GM12878 (cell line): ENCODE results near the gene PUS10. TPM values are rescaled to one million over a fixed set of nuclear protein-coding genes. Genes with fewer than 3 reads are reported as not detected.

Experiments
- ATAC-seq: fragments of 200-7000 bp; cut with Tn5 transposase; 3 replicates; pipeline ENCODE4 v1.9.1; 2020; ENCODE audit warnings: mild to moderate bottlenecking, moderate library complexity
- BruUV-seq: library from RNA; stranded (reverse); fragments of 400-500 nt; replicated peaks from 2 replicates; lab custom pipeline; 2021; lab: Mats Ljungman, UMichigan
- CTCF ChIA-PET: fragments of 300-600 bp; sonication (Branson Sonifier 250); formaldehyde crosslinking; extraction: SDS; loops from one replicate; lab custom pipeline; 2021; ENCODE audit warnings: inconsistent platforms; lab: Yijun Ruan, JAX
- POLR2A ChIA-PET: fragments of 350-600 bp; formaldehyde crosslinking; extraction: SDS; loops from one replicate; lab custom pipeline; 2021; ENCODE audit warnings: inconsistent platforms; lab: Charles Lee
- RAD21 ChIA-PET: fragments of 300-600 bp; sonication (Branson Sonifier 250); formaldehyde crosslinking; loops from one replicate; lab custom pipeline; 2023; ENCODE audit warnings: antibody characterized with exemption; ENCODE audit not compliant: unreplicated experiment; lab: Charles Lee
- SMC1A ChIA-PET: fragments of 300-600 bp; sonication (Branson Sonifier 250); formaldehyde crosslinking; loops from one replicate; lab custom pipeline; 2023; ENCODE audit not compliant: unreplicated experiment, uncharacterized antibody; lab: Charles Lee
- DNase-seq: peaks from one replicate; pipeline ENCODE4 v3.0.0-alpha.2; 2011; ENCODE audit warnings: low read depth, low spot score
- FAIRE-seq: peaks from 3 replicates; lab custom pipeline; 2011; peaks lifted over from hg19 to GRCh38; lab: Jason Lieb, UNC
- H2AFZ ChIP-seq: 2 replicates; pipeline ENCODE4 v1.6.0; 2011; ENCODE audit warnings: low read depth, low read length, control low read depth; ENCODE audit not compliant: control insufficient read depth
- H3K27ac ChIP-seq: 2 replicates; pipeline ENCODE4 v1.5.1; 2011; ENCODE audit warnings: control low read depth; ENCODE audit not compliant: control insufficient read depth, insufficient read depth
- H3K27me3 ChIP-seq, 2 experiments: replicated peaks in 1 of 2; 2 replicates each; pipeline versions ENCODE4 v1.6.0 to v1.6.1; 2011; ENCODE audit warnings: low read length in 1 of 2; ENCODE audit not compliant: control insufficient read depth in 2 of 2, insufficient read depth in 2 of 2
- H3K36me3 ChIP-seq, 2 experiments: 2 replicates each; pipeline ENCODE4 v1.5.1; 2011; ENCODE audit warnings: low read length in 1 of 2; ENCODE audit not compliant: control insufficient read depth in 2 of 2, insufficient read depth in 2 of 2
- H3K4me1 ChIP-seq: 2 replicates; pipeline ENCODE4 v1.6.1; 2011; ENCODE audit warnings: mild to moderate bottlenecking, low read length, moderate library complexity, mixed read lengths; ENCODE audit not compliant: control insufficient read depth, insufficient read depth
- H3K4me2 ChIP-seq: 2 replicates; pipeline ENCODE4 v1.6.0; 2011; ENCODE audit warnings: control low read depth; ENCODE audit not compliant: control insufficient read depth, insufficient read depth
- H3K4me3 ChIP-seq: fragments of 200-600 bp; sonication (generic); 2 replicates; pipeline ENCODE4 v1.5.1; 2016
- H3K79me2 ChIP-seq: 2 replicates; pipeline ENCODE4 v1.6.0; 2011; ENCODE audit warnings: low read length; ENCODE audit not compliant: control insufficient read depth, insufficient read depth
- H3K9ac ChIP-seq: 2 replicates; pipeline ENCODE4 v1.8.0; 2011; ENCODE audit warnings: low read length, control low read depth, mixed read lengths; ENCODE audit not compliant: control insufficient read depth, insufficient read depth
- H3K9me3 ChIP-seq: replicated peaks from 3 replicates; pipeline ENCODE4 v1.5.1; 2011; ENCODE audit warnings: mild to moderate bottlenecking, low read length; ENCODE audit not compliant: control insufficient read depth, insufficient read depth
- H4K20me1 ChIP-seq: 2 replicates; pipeline ENCODE4 v1.6.0; 2011; ENCODE audit not compliant: control insufficient read depth, insufficient read depth
- HDGF ChIP-seq: fragments of 450-650 bp; IDR thresholded peaks from 2 replicates; pipeline ENCODE4 v1.6.1; 2016; ENCODE audit warnings: antibody characterized with exemption
- STAT1 ChIP-seq: fragments of 450-650 bp; conservative IDR thresholded peaks from 2 replicates; pipeline ENCODE4 v1.6.1; 2014; ENCODE audit warnings: antibody characterized with exemption, mild to moderate bottlenecking
- STAT3 ChIP-seq: IDR thresholded peaks from 2 replicates; pipeline ENCODE4 v1.6.1; 2011; ENCODE audit warnings: low read depth, low read length, improper control_type of control experiment
- WRNIP1 ChIP-seq: IDR thresholded peaks from 2 replicates; pipeline ENCODE4 v1.6.1; 2011; ENCODE audit warnings: low read depth, low read length, improper control_type of control experiment, borderline replicate concordance
- ZNF217 ChIP-seq: fragments of 450-650 bp; IDR thresholded peaks from 2 replicates; pipeline ENCODE4 v1.6.1; 2017; ENCODE audit warnings: antibody characterized with exemption, mild to moderate bottlenecking
- WGBS: methylation state at CpG from one replicate; pipeline ENCODE4 v1.1.6; 2016; ENCODE audit warnings: low lambda C conversion rate; ENCODE audit not compliant: insufficient replicate concordance, insufficient coverage; ENCODE audit errors: missing lambda C conversion rate; 5-methylcytosine and 5-hydroxymethylcytosine counted together
- in situ Hi-C: fragments of 300-500 bp; cut with MboI; formaldehyde crosslinking; loops from 9 replicates; pipeline ENCODE4 v1.14.3; 2018; ENCODE audit warnings: mixed read lengths
- intact Hi-C: fragments of 100-400 bp; cut with micrococcal nuclease; formaldehyde crosslinking; loops from one replicate; pipeline ENCODE4 v1.14.2; 2022; ENCODE audit not compliant: unreplicated experiment
- polyA plus RNA-seq, 11 experiments: library from polyadenylated mRNA; depleted of rRNA in 4 of 11; unstranded in 6 of 11; stranded (reverse) in 5 of 11; fragments of >200 nt; fragmentation: Nextera tagmentation in 4 of 11; fragmentation: Illumina TruSeq in 1 of 11; extraction: Ambion mirVana in 4 of 11; extraction: Trizol in 1 of 11; gene quantifications; 1 replicate in 1 of 11; 2 replicates in 10 of 11; pipeline versions ENCODE4 v1.2.1 to v1.2.3, GENCODE V29; 2011 to 2016; ENCODE audit warnings: inconsistent platforms in 2 of 11, missing spikeins in 2 of 11, low read depth in 1 of 11
- total RNA-seq, 4 experiments: library from RNA; depleted of rRNA in 3 of 4; stranded (reverse); fragments of >200 nt in 3 of 4; fragmentation: Illumina TruSeq in 1 of 4; extraction: Trizol in 1 of 4; gene quantifications; 2 replicates each; pipeline versions ENCODE4 v1.2.1 to v1.2.3, GENCODE V29; 2013 to 2021
- TF ChIP-seq, protein P1 (sequence below): IDR thresholded peaks from 2 replicates; pipeline ENCODE4 v1.6.1; 2012; ENCODE audit warnings: improper control_type of control experiment, low read depth, low read length; ENCODE audit not compliant: insufficient replicate concordance
- TF ChIP-seq, protein P2 (sequence below): fragments of 450-650 bp; IDR thresholded peaks from 2 replicates; pipeline ENCODE4 v1.6.1; 2017; ENCODE audit warnings: low read depth, mild to moderate bottlenecking, moderate library complexity
- TF ChIP-seq, protein P3 (sequence below): fragments of 150-350 bp; IDR thresholded peaks from 2 replicates; pipeline ENCODE4 v1.6.1; 2016; ENCODE audit warnings: low read depth, low read length

PUS10 gene
- total and polyA plus RNA-seq, 10 of the 15 experiments (the other 5 are each of a cell fraction or from before 2014, with no cell fraction given): 9.1 to 17.0 (median 13.0) TPM

DNA sequence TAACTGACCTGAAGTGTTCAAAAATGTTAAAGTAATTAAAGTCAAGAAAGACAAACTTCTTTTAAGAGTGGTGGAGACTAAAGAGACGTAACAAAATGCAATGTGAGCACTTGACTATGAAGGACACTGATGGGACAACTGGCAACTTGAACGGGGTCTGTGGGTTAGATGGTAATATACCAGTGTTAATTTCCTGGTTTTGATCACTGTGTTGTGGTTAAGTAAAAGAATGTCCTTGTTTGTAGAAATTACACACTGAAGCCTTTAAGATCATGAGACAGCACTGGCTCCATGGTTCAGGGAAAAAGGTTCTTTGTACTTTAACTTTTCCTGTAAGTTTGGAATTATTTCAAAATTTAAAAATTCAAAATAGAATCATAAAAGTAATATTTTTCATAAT, 78.4 kb downstream of the PUS10 start:
- 48% methylated on average over 2 of the region's 2 CpGs for WGBS

More for the DNA sequence above, 78.4 kb downstream of the PUS10 start:
- SMC1A ChIA-PET: interaction anchor here (1.8 to 3.5 kb wide), 2 partner anchors 15 to 50 kb away, joined by 8 to 12 read pairs; no protein-coding TSS in a partner anchor
- H2AFZ ChIP-seq: no peak overlapping the region
- no peak overlapping the region for H3K27ac ChIP-seq
- no peaks in the 10 kb centered on the region for H3K79me2 ChIP-seq
- in situ Hi-C loops: no loop called here
- BruUV-seq: no TSS peak
- POLR2A ChIA-PET: no interaction called here
- intact Hi-C loops: no loop called here
- H3K9me3 ChIP-seq: no peaks in the 10 kb centered on the region
- FAIRE-seq: no peak
- no peak overlapping the region for H3K4me3 ChIP-seq
- H3K4me1 ChIP-seq: no peaks in the 10 kb centered on the region
- H3K4me2 ChIP-seq: no peak overlapping the region
- CTCF ChIA-PET: no interaction called here
- no peak for ATAC-seq
- RAD21 ChIA-PET: no interaction called here
- no peaks in the 10 kb centered on the region; a peak in 2 of 4 replicates for H3K36me3 ChIP-seq
- no peaks in the 10 kb centered on the region for H3K27me3 ChIP-seq
- no peak for DNase-seq
- no peak overlapping the region for H3K9ac ChIP-seq
- TF ChIP-seq, protein P1, sequence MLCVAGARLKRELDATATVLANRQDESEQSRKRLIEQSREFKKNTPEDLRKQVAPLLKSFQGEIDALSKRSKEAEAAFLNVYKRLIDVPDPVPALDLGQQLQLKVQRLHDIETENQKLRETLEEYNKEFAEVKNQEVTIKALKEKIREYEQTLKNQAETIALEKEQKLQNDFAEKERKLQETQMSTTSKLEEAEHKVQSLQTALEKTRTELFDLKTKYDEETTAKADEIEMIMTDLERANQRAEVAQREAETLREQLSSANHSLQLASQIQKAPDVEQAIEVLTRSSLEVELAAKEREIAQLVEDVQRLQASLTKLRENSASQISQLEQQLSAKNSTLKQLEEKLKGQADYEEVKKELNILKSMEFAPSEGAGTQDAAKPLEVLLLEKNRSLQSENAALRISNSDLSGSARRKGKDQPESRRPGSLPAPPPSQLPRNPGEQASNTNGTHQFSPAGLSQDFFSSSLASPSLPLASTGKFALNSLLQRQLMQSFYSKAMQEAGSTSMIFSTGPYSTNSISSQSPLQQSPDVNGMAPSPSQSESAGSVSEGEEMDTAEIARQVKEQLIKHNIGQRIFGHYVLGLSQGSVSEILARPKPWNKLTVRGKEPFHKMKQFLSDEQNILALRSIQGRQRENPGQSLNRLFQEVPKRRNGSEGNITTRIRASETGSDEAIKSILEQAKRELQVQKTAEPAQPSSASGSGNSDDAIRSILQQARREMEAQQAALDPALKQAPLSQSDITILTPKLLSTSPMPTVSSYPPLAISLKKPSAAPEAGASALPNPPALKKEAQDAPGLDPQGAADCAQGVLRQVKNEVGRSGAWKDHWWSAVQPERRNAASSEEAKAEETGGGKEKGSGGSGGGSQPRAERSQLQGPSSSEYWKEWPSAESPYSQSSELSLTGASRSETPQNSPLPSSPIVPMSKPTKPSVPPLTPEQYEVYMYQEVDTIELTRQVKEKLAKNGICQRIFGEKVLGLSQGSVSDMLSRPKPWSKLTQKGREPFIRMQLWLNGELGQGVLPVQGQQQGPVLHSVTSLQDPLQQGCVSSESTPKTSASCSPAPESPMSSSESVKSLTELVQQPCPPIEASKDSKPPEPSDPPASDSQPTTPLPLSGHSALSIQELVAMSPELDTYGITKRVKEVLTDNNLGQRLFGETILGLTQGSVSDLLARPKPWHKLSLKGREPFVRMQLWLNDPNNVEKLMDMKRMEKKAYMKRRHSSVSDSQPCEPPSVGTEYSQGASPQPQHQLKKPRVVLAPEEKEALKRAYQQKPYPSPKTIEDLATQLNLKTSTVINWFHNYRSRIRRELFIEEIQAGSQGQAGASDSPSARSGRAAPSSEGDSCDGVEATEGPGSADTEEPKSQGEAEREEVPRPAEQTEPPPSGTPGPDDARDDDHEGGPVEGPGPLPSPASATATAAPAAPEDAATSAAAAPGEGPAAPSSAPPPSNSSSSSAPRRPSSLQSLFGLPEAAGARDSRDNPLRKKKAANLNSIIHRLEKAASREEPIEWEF: no peak
- TF ChIP-seq ZNF217 (no peak), WRNIP1 (no peak), STAT3 (no peak), STAT1 (no peak), HDGF (no peak)
- TF ChIP-seq, protein P2, sequence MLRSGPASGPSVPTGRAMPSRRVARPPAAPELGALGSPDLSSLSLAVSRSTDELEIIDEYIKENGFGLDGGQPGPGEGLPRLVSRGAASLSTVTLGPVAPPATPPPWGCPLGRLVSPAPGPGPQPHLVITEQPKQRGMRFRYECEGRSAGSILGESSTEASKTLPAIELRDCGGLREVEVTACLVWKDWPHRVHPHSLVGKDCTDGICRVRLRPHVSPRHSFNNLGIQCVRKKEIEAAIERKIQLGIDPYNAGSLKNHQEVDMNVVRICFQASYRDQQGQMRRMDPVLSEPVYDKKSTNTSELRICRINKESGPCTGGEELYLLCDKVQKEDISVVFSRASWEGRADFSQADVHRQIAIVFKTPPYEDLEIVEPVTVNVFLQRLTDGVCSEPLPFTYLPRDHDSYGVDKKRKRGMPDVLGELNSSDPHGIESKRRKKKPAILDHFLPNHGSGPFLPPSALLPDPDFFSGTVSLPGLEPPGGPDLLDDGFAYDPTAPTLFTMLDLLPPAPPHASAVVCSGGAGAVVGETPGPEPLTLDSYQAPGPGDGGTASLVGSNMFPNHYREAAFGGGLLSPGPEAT: no peak
- TF ChIP-seq, protein P3, sequence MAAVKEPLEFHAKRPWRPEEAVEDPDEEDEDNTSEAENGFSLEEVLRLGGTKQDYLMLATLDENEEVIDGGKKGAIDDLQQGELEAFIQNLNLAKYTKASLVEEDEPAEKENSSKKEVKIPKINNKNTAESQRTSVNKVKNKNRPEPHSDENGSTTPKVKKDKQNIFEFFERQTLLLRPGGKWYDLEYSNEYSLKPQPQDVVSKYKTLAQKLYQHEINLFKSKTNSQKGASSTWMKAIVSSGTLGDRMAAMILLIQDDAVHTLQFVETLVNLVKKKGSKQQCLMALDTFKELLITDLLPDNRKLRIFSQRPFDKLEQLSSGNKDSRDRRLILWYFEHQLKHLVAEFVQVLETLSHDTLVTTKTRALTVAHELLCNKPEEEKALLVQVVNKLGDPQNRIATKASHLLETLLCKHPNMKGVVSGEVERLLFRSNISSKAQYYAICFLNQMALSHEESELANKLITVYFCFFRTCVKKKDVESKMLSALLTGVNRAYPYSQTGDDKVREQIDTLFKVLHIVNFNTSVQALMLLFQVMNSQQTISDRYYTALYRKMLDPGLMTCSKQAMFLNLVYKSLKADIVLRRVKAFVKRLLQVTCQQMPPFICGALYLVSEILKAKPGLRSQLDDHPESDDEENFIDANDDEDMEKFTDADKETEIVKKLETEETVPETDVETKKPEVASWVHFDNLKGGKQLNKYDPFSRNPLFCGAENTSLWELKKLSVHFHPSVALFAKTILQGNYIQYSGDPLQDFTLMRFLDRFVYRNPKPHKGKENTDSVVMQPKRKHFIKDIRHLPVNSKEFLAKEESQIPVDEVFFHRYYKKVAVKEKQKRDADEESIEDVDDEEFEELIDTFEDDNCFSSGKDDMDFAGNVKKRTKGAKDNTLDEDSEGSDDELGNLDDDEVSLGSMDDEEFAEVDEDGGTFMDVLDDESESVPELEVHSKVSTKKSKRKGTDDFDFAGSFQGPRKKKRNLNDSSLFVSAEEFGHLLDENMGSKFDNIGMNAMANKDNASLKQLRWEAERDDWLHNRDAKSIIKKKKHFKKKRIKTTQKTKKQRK: no peak
- H4K20me1 ChIP-seq: no peaks in the 10 kb centered on the region
